GM12878 (cell line): ENCODE data around the gene CCDC190. TPM values are rescaled to one million over a fixed set of nuclear protein-coding genes. Genes with fewer than 3 reads are reported as not detected.
A peak's percentile ranks its signal among the peaks of the same experiment; 100 is the strongest.
"Not testable (repeated sequence)": the region's sequence is repeated elsewhere in the genome, so short reads cannot be mapped to it uniquely, and the experiment has no call there.

Experiments
- ATAC-seq: fragments of 200-7000 bp; cut with Tn5 transposase; 3 replicates; pipeline ENCODE4 v1.9.1; 2020; ENCODE audit warnings: mild to moderate bottlenecking, moderate library complexity
- BruUV-seq: library from RNA; stranded (reverse); fragments of 400-500 nt; replicated peaks from 2 replicates; lab custom pipeline; 2021; lab: Mats Ljungman, UMichigan
- CTCF ChIA-PET: fragments of 300-600 bp; sonication (Branson Sonifier 250); formaldehyde crosslinking; extraction: SDS; loops from one replicate; lab custom pipeline; 2021; ENCODE audit warnings: inconsistent platforms; lab: Yijun Ruan, JAX
- POLR2A ChIA-PET: fragments of 350-600 bp; formaldehyde crosslinking; extraction: SDS; loops from one replicate; lab custom pipeline; 2021; ENCODE audit warnings: inconsistent platforms; lab: Charles Lee
- RAD21 ChIA-PET: fragments of 300-600 bp; sonication (Branson Sonifier 250); formaldehyde crosslinking; loops from one replicate; lab custom pipeline; 2023; ENCODE audit warnings: antibody characterized with exemption; ENCODE audit not compliant: unreplicated experiment; lab: Charles Lee
- SMC1A ChIA-PET: fragments of 300-600 bp; sonication (Branson Sonifier 250); formaldehyde crosslinking; loops from one replicate; lab custom pipeline; 2023; ENCODE audit not compliant: unreplicated experiment, uncharacterized antibody; lab: Charles Lee
- DNase-seq: peaks from one replicate; pipeline ENCODE4 v3.0.0-alpha.2; 2011; ENCODE audit warnings: low read depth, low spot score
- FAIRE-seq: peaks from 3 replicates; lab custom pipeline; 2011; peaks lifted over from hg19 to GRCh38; lab: Jason Lieb, UNC
- H2AFZ ChIP-seq: 2 replicates; pipeline ENCODE4 v1.6.0; 2011; ENCODE audit warnings: low read depth, low read length, control low read depth; ENCODE audit not compliant: control insufficient read depth
- H3K27ac ChIP-seq: 2 replicates; pipeline ENCODE4 v1.5.1; 2011; ENCODE audit warnings: control low read depth; ENCODE audit not compliant: control insufficient read depth, insufficient read depth
- H3K27me3 ChIP-seq, 2 experiments: replicated peaks in 1 of 2; 2 replicates each; pipeline versions ENCODE4 v1.6.0 to v1.6.1; 2011; ENCODE audit warnings: low read length in 1 of 2; ENCODE audit not compliant: control insufficient read depth in 2 of 2, insufficient read depth in 2 of 2
- H3K36me3 ChIP-seq, 2 experiments: 2 replicates each; pipeline ENCODE4 v1.5.1; 2011; ENCODE audit warnings: low read length in 1 of 2; ENCODE audit not compliant: control insufficient read depth in 2 of 2, insufficient read depth in 2 of 2
- H3K4me1 ChIP-seq: 2 replicates; pipeline ENCODE4 v1.6.1; 2011; ENCODE audit warnings: mild to moderate bottlenecking, low read length, moderate library complexity, mixed read lengths; ENCODE audit not compliant: control insufficient read depth, insufficient read depth
- H3K4me2 ChIP-seq: 2 replicates; pipeline ENCODE4 v1.6.0; 2011; ENCODE audit warnings: control low read depth; ENCODE audit not compliant: control insufficient read depth, insufficient read depth
- H3K4me3 ChIP-seq: fragments of 200-600 bp; sonication (generic); 2 replicates; pipeline ENCODE4 v1.5.1; 2016
- H3K79me2 ChIP-seq: 2 replicates; pipeline ENCODE4 v1.6.0; 2011; ENCODE audit warnings: low read length; ENCODE audit not compliant: control insufficient read depth, insufficient read depth
- H3K9ac ChIP-seq: 2 replicates; pipeline ENCODE4 v1.8.0; 2011; ENCODE audit warnings: low read length, control low read depth, mixed read lengths; ENCODE audit not compliant: control insufficient read depth, insufficient read depth
- H3K9me3 ChIP-seq: replicated peaks from 3 replicates; pipeline ENCODE4 v1.5.1; 2011; ENCODE audit warnings: mild to moderate bottlenecking, low read length; ENCODE audit not compliant: control insufficient read depth, insufficient read depth
- H4K20me1 ChIP-seq: 2 replicates; pipeline ENCODE4 v1.6.0; 2011; ENCODE audit not compliant: control insufficient read depth, insufficient read depth
- ATF3 ChIP-seq: IDR thresholded peaks from 2 replicates; pipeline ENCODE4 v1.6.1; 2011; ENCODE audit warnings: low read depth, mild to moderate bottlenecking, low read length, moderate library complexity, borderline replicate concordance; ENCODE audit errors: extremely low read depth
- CTCF ChIP-seq, 3 experiments: IDR thresholded peaks in 2 of 3; conservative IDR thresholded peaks in 1 of 3; 2 replicates each; pipeline ENCODE4 v1.5.1; 2011; ENCODE audit warnings: low read depth in 3 of 3, low read length in 3 of 3, mild to moderate bottlenecking in 3 of 3, control low read depth in 2 of 3, moderate library complexity in 2 of 3, inconsistent platforms in 1 of 3, mixed read lengths in 1 of 3; ENCODE audit not compliant: control insufficient read depth in 2 of 3, insufficient read depth in 1 of 3; ENCODE audit errors: extremely low read depth in 1 of 3
- GABPA ChIP-seq: IDR thresholded peaks from 2 replicates; pipeline ENCODE4 v1.6.1; 2014; ENCODE audit warnings: antibody characterized with exemption, low read depth, mild to moderate bottlenecking, inconsistent platforms
- IRF4 ChIP-seq: IDR thresholded peaks from 2 replicates; pipeline ENCODE4 v1.6.1; 2011; ENCODE audit warnings: low read depth, low read length
- KDM1A ChIP-seq: fragments of 200-600 bp; sonication (generic); IDR thresholded peaks from 2 replicates; pipeline ENCODE4 v1.6.1; 2016; ENCODE audit warnings: borderline replicate concordance
- NFXL1 ChIP-seq: fragments of 450-650 bp; IDR thresholded peaks from 2 replicates; pipeline ENCODE4 v1.6.1; 2017; ENCODE audit warnings: antibody characterized with exemption, mild to moderate bottlenecking, borderline replicate concordance
- NRF1 ChIP-seq: conservative IDR thresholded peaks from 2 replicates; pipeline ENCODE4 v1.6.1; 2011; ENCODE audit warnings: mild to moderate bottlenecking, low read depth, low read length, improper control_type of control experiment
- PKNOX1 ChIP-seq: fragments of 450-650 bp; IDR thresholded peaks from 2 replicates; pipeline ENCODE4 v1.6.1; 2016; ENCODE audit warnings: mild to moderate bottlenecking
- RAD21 ChIP-seq: IDR thresholded peaks from 2 replicates; pipeline ENCODE4 v1.6.1; 2011; ENCODE audit warnings: mild to moderate bottlenecking, low read depth, low read length, moderate library complexity; ENCODE audit not compliant: insufficient read depth
- RFX5 ChIP-seq: IDR thresholded peaks from 2 replicates; pipeline ENCODE4 v1.6.1; 2011; ENCODE audit warnings: low read depth, low read length, improper control_type of control experiment
- SMC3 ChIP-seq: IDR thresholded peaks from 2 replicates; pipeline ENCODE4 v1.6.1; 2011; ENCODE audit warnings: low read length, improper control_type of control experiment, borderline replicate concordance
- STAT1 ChIP-seq: fragments of 450-650 bp; conservative IDR thresholded peaks from 2 replicates; pipeline ENCODE4 v1.6.1; 2014; ENCODE audit warnings: antibody characterized with exemption, mild to moderate bottlenecking
- SUZ12 ChIP-seq: fragments of 200-600 bp; sonication (generic); IDR thresholded peaks from one replicate; pipeline ENCODE4 v1.6.1; 2018; ENCODE audit warnings: antibody characterized with exemption, mild to moderate bottlenecking; ENCODE audit not compliant: unreplicated experiment
- WGBS: methylation state at CpG from one replicate; pipeline ENCODE4 v1.1.6; 2016; ENCODE audit warnings: low lambda C conversion rate; ENCODE audit not compliant: insufficient replicate concordance, insufficient coverage; ENCODE audit errors: missing lambda C conversion rate; 5-methylcytosine and 5-hydroxymethylcytosine counted together
- in situ Hi-C: fragments of 300-500 bp; cut with MboI; formaldehyde crosslinking; loops from 9 replicates; pipeline ENCODE4 v1.14.3; 2018; ENCODE audit warnings: mixed read lengths
- intact Hi-C: fragments of 100-400 bp; cut with micrococcal nuclease; formaldehyde crosslinking; loops from one replicate; pipeline ENCODE4 v1.14.2; 2022; ENCODE audit not compliant: unreplicated experiment
- polyA plus RNA-seq, 11 experiments: library from polyadenylated mRNA; depleted of rRNA in 4 of 11; unstranded in 6 of 11; stranded (reverse) in 5 of 11; fragments of >200 nt; fragmentation: Nextera tagmentation in 4 of 11; fragmentation: Illumina TruSeq in 1 of 11; extraction: Ambion mirVana in 4 of 11; extraction: Trizol in 1 of 11; gene quantifications; 1 replicate in 1 of 11; 2 replicates in 10 of 11; pipeline versions ENCODE4 v1.2.1 to v1.2.3, GENCODE V29; 2011 to 2016; ENCODE audit warnings: inconsistent platforms in 2 of 11, missing spikeins in 2 of 11, low read depth in 1 of 11
- total RNA-seq, 4 experiments: library from RNA; depleted of rRNA in 3 of 4; stranded (reverse); fragments of >200 nt in 3 of 4; fragmentation: Illumina TruSeq in 1 of 4; extraction: Trizol in 1 of 4; gene quantifications; 2 replicates each; pipeline versions ENCODE4 v1.2.1 to v1.2.3, GENCODE V29; 2013 to 2021

CCDC190 gene
- total and polyA plus RNA-seq, 10 of the 15 experiments (the other 5 are each of a cell fraction or from before 2014, with no cell fraction given): not detected

- FAIRE-seq, H3K27ac ChIP-seq, BruUV-seq, DNase-seq, H3K79me2 ChIP-seq, H3K4me2 ChIP-seq, H3K9ac ChIP-seq, SMC1A ChIA-PET, H3K27me3 ChIP-seq, ATAC-seq, CTCF ChIA-PET, H3K4me1 ChIP-seq, POLR2A ChIA-PET, H3K9me3 ChIP-seq, intact Hi-C loops, H2AFZ ChIP-seq, H3K36me3 ChIP-seq, H3K4me3 ChIP-seq, RAD21 ChIA-PET, H4K20me1 ChIP-seq: not testable (repeated sequence)
- WGBS: 89% methylated on average over 1 of the region's 2 CpGs
- in situ Hi-C loops: loop anchor here (25.0 kb wide), 1 partner anchor 107 kb away; no protein-coding TSS in a partner anchor
These were observed 19.6 kb upstream of the CCDC190 start for GRCh38 chr1:162880617-162881016.

- ChIA-PET SMC1A (interaction anchor here (0.7 to 1.8 kb wide), 3 partner anchors 14 to 438 kb away, joined by 3 to 5 read pairs (median 3); no protein-coding TSS in a partner anchor), RAD21 (interaction anchor here (0.7 to 1.4 kb wide), 3 partner anchors 284 to 437 kb away, joined by 3 to 9 read pairs (median 3); no protein-coding TSS in a partner anchor), POLR2A (no interaction called here), CTCF (interaction anchor here (0.6 to 2.4 kb wide), 10 partner anchors 11 to 520 kb away, joined by 3 to 17 read pairs (median 6); partner anchors contain the start of gene RGS4)
- H3K79me2 ChIP-seq: no peaks in the 10 kb centered on the region
- 7% methylated on average over 4 of the region's 4 CpGs for WGBS
- no peaks in the 10 kb centered on the region for H3K36me3 ChIP-seq
- no peaks in the 10 kb centered on the region for H3K4me1 ChIP-seq
- no peaks in the 10 kb centered on the region for H3K9me3 ChIP-seq
- H2AFZ ChIP-seq: no peak overlapping the region
- in situ Hi-C loops (loop anchor here (25.0 kb wide), 1 partner anchor 109 kb away; no protein-coding TSS in a partner anchor), intact Hi-C loops (loop anchor here (1.0 to 10.0 kb wide), 3 partner anchors 197 to 437 kb away; no protein-coding TSS in a partner anchor)
- H3K27ac ChIP-seq: no peak overlapping the region
- no TSS peak for BruUV-seq
- no peak overlapping the region for H3K4me3 ChIP-seq
- H3K4me2 ChIP-seq: no peak overlapping the region
- H4K20me1 ChIP-seq: no peaks in the 10 kb centered on the region
- H3K9ac ChIP-seq: no peak overlapping the region
- no peak for FAIRE-seq
- no peak for DNase-seq
- peak; percentile 60 for ATAC-seq
- peaks cover 0 to 2% of the 10 kb centered on the region in 2 experiments; a peak in 2 of 4 replicates for H3K27me3 ChIP-seq
- TF ChIP-seq NFXL1 (no peak), PKNOX1 (no peak), SUZ12 (no peak), IRF4 (no peak), GABPA (no peak), RAD21 (peak; percentile 70), NRF1 (no peak), STAT1 (no peak), CTCF (IDR thresholded peaks at IDR 0.05 in 2 of 3, conservative IDR thresholded peaks at IDR 0.05 in 1 of 3; ENCODE audit: control insufficient read depth in 2 of 3, extremely low read depth in 1 of 3, insufficient read depth in 1 of 3, low read depth in 3 of 3, low read length in 3 of 3) (peak; percentile 54 to 59 (median 58); a peak in 5 of 6 replicates), SMC3 (peak; percentile 48; the same call in 1 of the 2 replicates), KDM1A (no peak), ATF3 (no peak), RFX5 (no peak)
These were observed 17.1 kb upstream of the CCDC190 start for GRCh38 chr1:162878000-162878596.
